Measurements from ENCODE around the gene RUNX3. TPM values are rescaled to one million over a fixed set of nuclear protein-coding genes. Genes with fewer than 3 reads are reported as not detected.

The RUNX3 gene
- polyA plus RNA-seq, 1 experiment = not detected

DNA sequence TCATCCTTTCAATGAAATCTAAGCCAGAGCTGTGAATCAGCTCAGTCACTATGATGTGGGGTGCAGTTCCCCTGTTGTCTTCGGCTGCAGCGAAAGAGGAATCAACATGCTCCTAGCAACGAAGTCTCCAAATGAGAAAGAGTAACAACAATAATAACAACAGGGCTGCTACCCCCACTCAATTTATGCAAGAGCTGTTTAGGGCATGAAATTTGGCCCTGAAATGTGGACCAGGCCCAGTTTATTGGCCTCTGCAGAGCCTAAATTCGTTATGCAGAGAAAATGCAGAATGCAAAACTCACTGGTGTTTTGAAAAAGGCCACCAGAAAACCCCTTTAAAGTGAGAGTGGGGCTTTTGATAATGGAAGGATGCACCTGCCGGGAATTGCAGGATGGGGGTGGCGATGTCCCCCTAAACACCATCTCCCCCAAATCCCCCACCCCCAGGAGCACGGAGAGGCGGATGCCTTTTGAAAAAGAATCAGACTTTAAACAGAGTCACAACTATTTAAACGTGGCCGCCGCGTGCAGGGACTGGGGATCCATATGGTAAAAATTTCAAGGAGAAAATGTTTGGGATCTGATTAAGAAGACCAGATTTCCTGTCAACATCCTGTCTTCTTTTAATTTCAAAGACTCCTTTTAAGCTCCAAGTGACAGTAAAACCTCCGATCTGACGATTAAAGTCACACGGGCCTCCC lies 1.9 kb downstream of the RUNX3 start:
- no peak overlapping the region for H3K27ac ChIP-seq (ENCODE audit: low read depth, low read length)
- CTCF ChIA-PET = interaction anchor here (0.9 to 1.6 kb wide), 3 partner anchors 110 to 277 kb away, joined by 3 to 4 read pairs (median 4); no protein-coding TSS in a partner anchor

GRCh38 chr1:24927473-24927872 lies 2.6 kb downstream of the RUNX3 start:
- H3K27ac ChIP-seq (ENCODE audit: low read depth, low read length) = no peak overlapping the region
- no peak overlapping the region for H3K4me3 ChIP-seq (ENCODE audit: low read depth, low read length)
- TF ChIP-seq, protein P1, sequence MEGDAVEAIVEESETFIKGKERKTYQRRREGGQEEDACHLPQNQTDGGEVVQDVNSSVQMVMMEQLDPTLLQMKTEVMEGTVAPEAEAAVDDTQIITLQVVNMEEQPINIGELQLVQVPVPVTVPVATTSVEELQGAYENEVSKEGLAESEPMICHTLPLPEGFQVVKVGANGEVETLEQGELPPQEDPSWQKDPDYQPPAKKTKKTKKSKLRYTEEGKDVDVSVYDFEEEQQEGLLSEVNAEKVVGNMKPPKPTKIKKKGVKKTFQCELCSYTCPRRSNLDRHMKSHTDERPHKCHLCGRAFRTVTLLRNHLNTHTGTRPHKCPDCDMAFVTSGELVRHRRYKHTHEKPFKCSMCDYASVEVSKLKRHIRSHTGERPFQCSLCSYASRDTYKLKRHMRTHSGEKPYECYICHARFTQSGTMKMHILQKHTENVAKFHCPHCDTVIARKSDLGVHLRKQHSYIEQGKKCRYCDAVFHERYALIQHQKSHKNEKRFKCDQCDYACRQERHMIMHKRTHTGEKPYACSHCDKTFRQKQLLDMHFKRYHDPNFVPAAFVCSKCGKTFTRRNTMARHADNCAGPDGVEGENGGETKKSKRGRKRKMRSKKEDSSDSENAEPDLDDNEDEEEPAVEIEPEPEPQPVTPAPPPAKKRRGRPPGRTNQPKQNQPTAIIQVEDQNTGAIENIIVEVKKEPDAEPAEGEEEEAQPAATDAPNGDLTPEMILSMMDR (IDR thresholded peaks at IDR 0.05; ENCODE audit: low read depth, low read length) = no peak
- H3K9me3 ChIP-seq (ENCODE audit: control insufficient read depth, insufficient read depth, low read length) = no peaks in the 10 kb centered on the region; the same call in 1 of the 2 replicates
- CTCF ChIA-PET = interaction anchor here (0.7 to 2.1 kb wide), 5 partner anchors 18 to 277 kb away, joined by 3 to 5 read pairs (median 4); no protein-coding TSS in a partner anchor
- DNase-seq (ENCODE audit: low read depth, low spot score) = no peak
- POLR2A ChIA-PET = no interaction called here
- peaks cover 79% of the 10 kb centered on the region for H3K27me3 ChIP-seq (ENCODE audit: control insufficient read depth, insufficient read depth, low read length)

More for the DNA sequence above, 1.9 kb downstream of the RUNX3 start:
- TF ChIP-seq, protein P1 (IDR thresholded peaks at IDR 0.05; ENCODE audit: low read depth, low read length) = no peak
- Histone ChIP-seq H3K27me3 (ENCODE audit: control insufficient read depth, insufficient read depth, low read length) (peaks cover 85% of the 10 kb centered on the region), H3K9me3 (ENCODE audit: control insufficient read depth, insufficient read depth, low read length) (no peaks in the 10 kb centered on the region; the same call in 1 of the 2 replicates), H3K4me3 (ENCODE audit: low read depth, low read length) (no peak overlapping the region)
- POLR2A ChIA-PET = no interaction called here
- no peak for DNase-seq (ENCODE audit: low read depth, low spot score)

DNA sequence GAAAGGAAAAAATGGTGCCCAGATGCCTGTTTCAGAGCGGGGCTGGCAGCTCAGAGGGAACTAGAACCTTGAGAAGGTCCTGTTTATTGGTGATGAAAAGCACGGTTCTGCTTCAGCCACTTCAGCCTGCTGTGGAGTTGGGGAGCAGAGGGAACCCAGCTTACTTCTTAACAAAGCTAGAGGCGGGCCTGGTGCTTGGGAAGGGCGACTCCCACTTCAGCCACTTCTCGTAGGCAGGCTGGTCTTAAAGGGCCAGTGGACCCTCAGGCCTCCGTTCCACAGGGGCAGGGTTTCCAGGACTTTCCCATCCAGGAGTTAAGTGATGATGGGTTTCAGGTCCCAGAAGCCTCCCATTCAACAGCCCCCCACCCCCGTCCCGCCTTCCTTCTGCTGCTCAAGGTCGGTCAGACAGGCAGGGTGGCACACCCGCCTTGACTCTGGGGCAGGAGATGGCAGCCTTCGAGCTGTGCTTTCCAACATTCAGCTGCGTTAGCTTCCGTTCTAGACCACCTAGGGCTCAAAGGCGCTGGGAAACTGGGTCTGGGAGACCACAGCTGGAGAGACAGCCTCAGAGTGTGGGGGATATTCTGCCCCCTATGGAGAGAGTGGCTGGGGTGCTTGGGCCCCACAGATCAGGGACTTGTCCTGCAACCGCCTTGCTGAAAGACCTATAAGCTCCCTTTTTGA lies 3.4 kb downstream of the RUNX3 start:
- DNase-seq (ENCODE audit: low read depth, low spot score) = no peak
- POLR2A ChIA-PET = no interaction called here
- no peaks in the 10 kb centered on the region; the same call in 1 of the 2 replicates for H3K9me3 ChIP-seq (ENCODE audit: control insufficient read depth, insufficient read depth, low read length)
- CTCF ChIA-PET = interaction anchor here (0.7 to 2.1 kb wide), 7 partner anchors 17 to 278 kb away, joined by 3 to 5 read pairs (median 3); no protein-coding TSS in a partner anchor
- TF ChIP-seq, protein P1 (IDR thresholded peaks at IDR 0.05; ENCODE audit: low read depth, low read length) = no peak
- no peak overlapping the region for H3K27ac ChIP-seq (ENCODE audit: low read depth, low read length)
- H3K4me3 ChIP-seq (ENCODE audit: low read depth, low read length) = no peak overlapping the region
- H3K27me3 ChIP-seq (ENCODE audit: control insufficient read depth, insufficient read depth, low read length) = peaks cover 79% of the 10 kb centered on the region

DNA sequence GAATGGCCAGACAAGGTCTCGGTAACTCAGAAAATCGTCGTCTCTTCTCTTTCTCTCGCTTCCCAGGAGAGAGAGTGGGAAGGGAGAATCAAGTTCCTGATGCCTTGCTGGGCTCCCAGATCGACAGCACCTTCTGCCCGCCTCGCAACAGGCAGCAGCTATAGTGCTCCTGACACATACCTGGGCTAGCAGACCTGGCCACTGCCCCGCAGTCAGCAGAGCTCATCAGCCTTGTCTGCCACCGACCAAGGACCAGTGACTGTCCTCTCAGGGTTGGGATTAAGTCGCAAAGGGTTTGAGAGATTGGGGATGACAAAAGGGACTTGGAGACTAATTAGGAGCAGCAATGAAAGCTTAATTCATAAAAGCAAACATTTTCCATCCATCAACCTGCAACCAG lies 4.1 kb downstream of the RUNX3 start:
- DNase-seq (ENCODE audit: low read depth, low spot score) = no peak
- ChIA-PET CTCF (interaction anchor here (0.8 to 2.1 kb wide), 3 partner anchors 17 to 111 kb away, joined by 3 to 5 read pairs (median 3); no protein-coding TSS in a partner anchor), POLR2A (no interaction called here)
- H3K27ac ChIP-seq (ENCODE audit: low read depth, low read length) = no peak overlapping the region
- H3K27me3 ChIP-seq (ENCODE audit: control insufficient read depth, insufficient read depth, low read length) = peaks cover 79% of the 10 kb centered on the region
- TF ChIP-seq, protein P1 (IDR thresholded peaks at IDR 0.05; ENCODE audit: low read depth, low read length) = no peak
- H3K4me3 ChIP-seq (ENCODE audit: low read depth, low read length) = no peak overlapping the region
- H3K9me3 ChIP-seq (ENCODE audit: control insufficient read depth, insufficient read depth, low read length) = no peaks in the 10 kb centered on the region; the same call in 1 of the 2 replicates
